ENCODE results near the gene ITGB8. TPM values are rescaled to one million over a fixed set of nuclear protein-coding genes. Genes with fewer than 3 reads are reported as not detected.

ITGB8 gene
- total RNA-seq, 1 donor from 2014 or later = 19.0 TPM

- no peak for DNase-seq
- Mint-ChIP-seq H3K4me1 (ENCODE audit: low read depth, unreplicated experiment) (peaks cover 9% of the 10 kb centered on the region), H3K27ac (ENCODE audit: unreplicated experiment) (no peak overlapping the region), H3K27me3 (ENCODE audit: unreplicated experiment) (no peaks in the 10 kb centered on the region), H3K4me3 (ENCODE audit: unreplicated experiment) (no peak overlapping the region), H3K9me3 (ENCODE audit: unreplicated experiment) (no peaks in the 10 kb centered on the region), H3K36me3 (ENCODE audit: unreplicated experiment) (no peaks in the 10 kb centered on the region)
- TF ChIP-seq CTCF (IDR thresholded peaks at IDR 0.05; ENCODE audit: partially characterized antibody, unreplicated experiment) = no peak
These were observed 17.1 kb upstream of the ITGB8 start for GRCh38 chr7:20313626-20314025.

- Mint-ChIP-seq H3K4me3 (ENCODE audit: unreplicated experiment) (no peak overlapping the region), H3K4me1 (ENCODE audit: low read depth, unreplicated experiment) (peaks cover 10% of the 10 kb centered on the region), H3K9me3 (ENCODE audit: unreplicated experiment) (no peaks in the 10 kb centered on the region), H3K36me3 (ENCODE audit: unreplicated experiment) (no peaks in the 10 kb centered on the region), H3K27ac (ENCODE audit: unreplicated experiment) (no peak overlapping the region), H3K27me3 (ENCODE audit: unreplicated experiment) (no peaks in the 10 kb centered on the region)
- no peak for TF ChIP-seq CTCF (IDR thresholded peaks at IDR 0.05; ENCODE audit: partially characterized antibody, unreplicated experiment)
- DNase-seq = no peak
These were observed 16.5 kb upstream of the ITGB8 start for GRCh38 chr7:20314198-20314597.

GRCh38 chr7:20316706-20317105 is 14.0 kb upstream of the ITGB8 start:
- Mint-ChIP-seq H3K27me3 (ENCODE audit: unreplicated experiment) (no peaks in the 10 kb centered on the region), H3K27ac (ENCODE audit: unreplicated experiment) (peak overlapping the region; percentile 57), H3K4me1 (ENCODE audit: low read depth, unreplicated experiment) (peaks cover 10% of the 10 kb centered on the region), H3K9me3 (ENCODE audit: unreplicated experiment) (no peaks in the 10 kb centered on the region), H3K4me3 (ENCODE audit: unreplicated experiment) (no peak overlapping the region), H3K36me3 (ENCODE audit: unreplicated experiment) (no peaks in the 10 kb centered on the region)
- TF ChIP-seq CTCF (IDR thresholded peaks at IDR 0.05; ENCODE audit: partially characterized antibody, unreplicated experiment) = no peak
- no peak for DNase-seq

- Mint-ChIP-seq H3K36me3 (ENCODE audit: unreplicated experiment) (no peaks in the 10 kb centered on the region), H3K27ac (ENCODE audit: unreplicated experiment) (peak overlapping the region; percentile 8), H3K9me3 (ENCODE audit: unreplicated experiment) (no peaks in the 10 kb centered on the region), H3K4me1 (ENCODE audit: low read depth, unreplicated experiment) (peaks cover 10% of the 10 kb centered on the region), H3K4me3 (ENCODE audit: unreplicated experiment) (no peak overlapping the region), H3K27me3 (ENCODE audit: unreplicated experiment) (no peaks in the 10 kb centered on the region)
- TF ChIP-seq CTCF (IDR thresholded peaks at IDR 0.05; ENCODE audit: partially characterized antibody, unreplicated experiment) = no peak
- no peak for DNase-seq
These were observed 13.3 kb upstream of the ITGB8 start for GRCh38 chr7:20317413-20317812.

GRCh38 chr7:20318933-20319332 is 11.8 kb upstream of the ITGB8 start:
- Mint-ChIP-seq H3K9me3 (ENCODE audit: unreplicated experiment) (no peaks in the 10 kb centered on the region), H3K27ac (ENCODE audit: unreplicated experiment) (no peak overlapping the region), H3K36me3 (ENCODE audit: unreplicated experiment) (no peaks in the 10 kb centered on the region), H3K4me1 (ENCODE audit: low read depth, unreplicated experiment) (peaks cover 10% of the 10 kb centered on the region), H3K27me3 (ENCODE audit: unreplicated experiment) (no peaks in the 10 kb centered on the region), H3K4me3 (ENCODE audit: unreplicated experiment) (no peak overlapping the region)
- DNase-seq = no peak
- no peak for TF ChIP-seq CTCF (IDR thresholded peaks at IDR 0.05; ENCODE audit: partially characterized antibody, unreplicated experiment)

Data from glutamatergic neuron (in vitro differentiated cells).